Mesenchymal stem cell (in vitro differentiated cells and primary cell): ENCODE measurements around the gene AJAP1.

ENCODE experiments used
- DNase-seq: peaks from one replicate; pipeline ENCODE4 v3.0.0-alpha.2; 2013
- H2AFZ ChIP-seq: one replicate; pipeline ENCODE4 v1.6.1; 2013; ENCODE audit warnings: low read depth, mild to moderate bottlenecking, control low read depth, inconsistent platforms, low read length, moderate library complexity
- H2AK5ac ChIP-seq: 2 replicates; pipeline ENCODE4 v1.6.1; 2013; ENCODE audit warnings: low read length, moderate library complexity, mild to moderate bottlenecking, inconsistent platforms; ENCODE audit not compliant: severe bottlenecking
- H2BK120ac ChIP-seq: one replicate; pipeline ENCODE4 v1.6.1; 2013; ENCODE audit warnings: low read depth, mild to moderate bottlenecking, inconsistent platforms, low read length, moderate library complexity
- H2BK12ac ChIP-seq, 2 experiments: one replicate each; pipeline ENCODE4 v1.6.1; 2013; ENCODE audit warnings: inconsistent platforms in 2 of 2, low read length in 2 of 2, mild to moderate bottlenecking in 2 of 2, moderate library complexity in 2 of 2, control low read depth in 1 of 2
- H2BK15ac ChIP-seq: one replicate; pipeline ENCODE4 v1.6.1; 2013; ENCODE audit warnings: mild to moderate bottlenecking, low read depth, inconsistent platforms; ENCODE audit not compliant: poor library complexity, severe bottlenecking
- H2BK5ac ChIP-seq: 2 replicates; pipeline ENCODE4 v1.6.1; 2013; ENCODE audit warnings: low read depth, mild to moderate bottlenecking, low read length, control low read depth, inconsistent platforms; ENCODE audit not compliant: poor library complexity, severe bottlenecking
- H3K14ac ChIP-seq, 2 experiments: one replicate each; pipeline ENCODE4 v1.6.1; 2013; ENCODE audit warnings: inconsistent platforms in 2 of 2, low read length in 2 of 2, control low read depth in 1 of 2, mild to moderate bottlenecking in 1 of 2, moderate library complexity in 1 of 2
- H3K18ac ChIP-seq, 2 experiments: one replicate each; pipeline ENCODE4 v1.6.1; 2013; ENCODE audit warnings: inconsistent platforms in 2 of 2, low read length in 2 of 2, control low read depth in 1 of 2, low read depth in 1 of 2, mild to moderate bottlenecking in 1 of 2
- H3K23ac ChIP-seq, 2 experiments: one replicate each; pipeline ENCODE4 v1.6.1; 2013; ENCODE audit warnings: inconsistent platforms in 2 of 2, low read length in 2 of 2, mild to moderate bottlenecking in 2 of 2, moderate library complexity in 2 of 2, control low read depth in 1 of 2
- H3K27ac ChIP-seq: 2 replicates; pipeline ENCODE4 v1.5.1; 2013; ENCODE audit warnings: mild to moderate bottlenecking, moderate library complexity, low read length, control low read depth, inconsistent platforms; ENCODE audit not compliant: poor library complexity, severe bottlenecking
- H3K27me3 ChIP-seq, 2 experiments: 2 replicates each; pipeline versions ENCODE4 v1.6.1 to v1.7.0; 2013; ENCODE audit warnings: low read length in 2 of 2, mild to moderate bottlenecking in 2 of 2, moderate library complexity in 2 of 2, control low read depth in 1 of 2, inconsistent platforms in 1 of 2; ENCODE audit not compliant: control insufficient read depth in 1 of 2, insufficient read depth in 1 of 2
- H3K36me3 ChIP-seq, 2 experiments: 2 replicates each; pipeline versions ENCODE4 v1.6.1 to v1.7.0; 2013; ENCODE audit warnings: low read length in 2 of 2, control low read depth in 1 of 2, inconsistent platforms in 1 of 2, low read depth in 1 of 2, mild to moderate bottlenecking in 1 of 2; ENCODE audit not compliant: insufficient read depth in 2 of 2, control insufficient read depth in 1 of 2
- H3K4ac ChIP-seq, 2 experiments: one replicate each; pipeline ENCODE4 v1.6.1; 2013; ENCODE audit warnings: inconsistent platforms in 2 of 2, low read length in 2 of 2, mild to moderate bottlenecking in 2 of 2, moderate library complexity in 2 of 2, control low read depth in 1 of 2, low read depth in 1 of 2
- H3K4me1 ChIP-seq: 2 replicates; pipeline ENCODE4 v1.6.1; 2013; ENCODE audit warnings: low read depth, low read length, control low read depth; ENCODE audit not compliant: control insufficient read depth, insufficient read depth
- H3K4me2 ChIP-seq: 2 replicates; pipeline ENCODE4 v1.6.1; 2013; ENCODE audit warnings: low read length, mild to moderate bottlenecking, inconsistent platforms; ENCODE audit not compliant: poor library complexity, severe bottlenecking
- H3K4me3 ChIP-seq, 2 experiments: 2 replicates each; pipeline versions ENCODE4 v1.5.1 to v1.7.0; 2013; ENCODE audit warnings: low read length in 2 of 2, mild to moderate bottlenecking in 2 of 2, control low read depth in 1 of 2, low read depth in 1 of 2; ENCODE audit not compliant: insufficient read depth in 1 of 2
- H3K79me1 ChIP-seq: replicated peaks from 2 replicates; pipeline ENCODE4 v1.6.1; 2013; ENCODE audit warnings: mild to moderate bottlenecking, control low read depth, low read length, inconsistent platforms; ENCODE audit not compliant: poor library complexity, severe bottlenecking
- H3K9ac ChIP-seq: 2 replicates; pipeline ENCODE4 v1.7.0; 2013; ENCODE audit warnings: mild to moderate bottlenecking, low read length, moderate library complexity
- H3K9me3 ChIP-seq: 2 replicates; pipeline ENCODE4 v1.7.0; 2013; ENCODE audit warnings: mild to moderate bottlenecking, low read length; ENCODE audit not compliant: control insufficient read depth
- H4K8ac ChIP-seq: one replicate; pipeline ENCODE4 v1.6.1; 2013; ENCODE audit warnings: inconsistent platforms, mild to moderate bottlenecking, low read length, moderate library complexity
- H4K91ac ChIP-seq: one replicate; pipeline ENCODE4 v1.6.1; 2013; ENCODE audit warnings: mild to moderate bottlenecking, low read length, inconsistent platforms
- WGBS: methylation state at CpG from one replicate; pipeline ENCODE4 v1.1.7; 2013; ENCODE audit warnings: mixed read lengths; 5-methylcytosine and 5-hydroxymethylcytosine counted together

AJAP1 gene

DNA sequence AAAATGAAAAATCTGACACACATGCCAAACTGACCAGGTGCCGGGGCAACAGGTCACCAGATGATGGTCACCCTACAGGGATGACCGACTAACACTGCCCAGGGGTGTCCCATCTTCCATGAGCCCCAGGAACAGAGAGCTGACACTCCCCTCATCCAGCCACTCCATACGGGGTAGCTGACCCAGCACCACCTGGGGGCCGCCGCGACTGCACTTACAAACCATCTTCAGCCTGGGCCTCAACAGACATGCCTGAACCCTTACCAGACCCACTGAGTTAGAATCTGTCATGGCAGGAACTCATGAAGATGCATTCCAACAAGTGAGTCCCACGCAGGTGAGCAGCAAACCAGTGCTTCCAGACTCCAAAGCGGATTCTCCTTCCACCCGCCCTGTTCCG lies 31.6 kb upstream of the AJAP1 start:
- Histone ChIP-seq H3K14ac (no peak overlapping the region), H2BK12ac (no peak overlapping the region), H2AFZ (no peak overlapping the region), H3K27me3 (no peaks in the 10 kb centered on the region), H2BK15ac (no peak overlapping the region), H3K23ac (no peak overlapping the region), H3K4me1 (no peaks in the 10 kb centered on the region), H4K91ac (peak overlapping the region; percentile 27), H3K4me2 (no peak overlapping the region), H2BK5ac (no peak overlapping the region), H3K4me3 (no peak overlapping the region), H3K9me3 (no peaks in the 10 kb centered on the region), H3K4ac (no peak overlapping the region), H3K9ac (no peak overlapping the region), H3K27ac (no peak overlapping the region), H4K8ac (no peak overlapping the region), H3K79me1 (no peaks in the 10 kb centered on the region), H3K36me3 (no peaks in the 10 kb centered on the region), H2AK5ac (no peak overlapping the region), H2BK120ac (no peak overlapping the region), H3K18ac (no peak overlapping the region)
- 78% methylated on average over 10 of the region's 10 CpGs for WGBS
- no peak for DNase-seq

GRCh38 chr1:4624141-4624715 lies 30.2 kb upstream of the AJAP1 start:
- WGBS, result 72% methylated on average over 9 of the region's 10 CpGs
- H2BK5ac ChIP-seq, result no peak overlapping the region
- H2BK12ac ChIP-seq, result no peak overlapping the region
- no peak overlapping the region for H3K27ac ChIP-seq
- H2BK15ac ChIP-seq, result no peak overlapping the region
- H2AFZ ChIP-seq, result no peak overlapping the region
- H3K27me3 ChIP-seq, result no peaks in the 10 kb centered on the region
- H3K4me2 ChIP-seq, result no peak overlapping the region
- H3K4me3 ChIP-seq, result no peak overlapping the region
- H4K91ac ChIP-seq, result no peak overlapping the region
- no peaks in the 10 kb centered on the region for H3K36me3 ChIP-seq
- H2AK5ac ChIP-seq, result no peak overlapping the region
- no peak overlapping the region for H4K8ac ChIP-seq
- H3K9ac ChIP-seq, result no peak overlapping the region
- no peak overlapping the region for H3K14ac ChIP-seq
- H3K23ac ChIP-seq, result no peak overlapping the region
- no peaks in the 10 kb centered on the region for H3K79me1 ChIP-seq
- DNase-seq, result no peak
- no peaks in the 10 kb centered on the region for H3K4me1 ChIP-seq
- no peak overlapping the region for H3K4ac ChIP-seq
- H3K18ac ChIP-seq, result no peak overlapping the region
- no peak overlapping the region for H2BK120ac ChIP-seq
- H3K9me3 ChIP-seq, result no peaks in the 10 kb centered on the region

DNA sequence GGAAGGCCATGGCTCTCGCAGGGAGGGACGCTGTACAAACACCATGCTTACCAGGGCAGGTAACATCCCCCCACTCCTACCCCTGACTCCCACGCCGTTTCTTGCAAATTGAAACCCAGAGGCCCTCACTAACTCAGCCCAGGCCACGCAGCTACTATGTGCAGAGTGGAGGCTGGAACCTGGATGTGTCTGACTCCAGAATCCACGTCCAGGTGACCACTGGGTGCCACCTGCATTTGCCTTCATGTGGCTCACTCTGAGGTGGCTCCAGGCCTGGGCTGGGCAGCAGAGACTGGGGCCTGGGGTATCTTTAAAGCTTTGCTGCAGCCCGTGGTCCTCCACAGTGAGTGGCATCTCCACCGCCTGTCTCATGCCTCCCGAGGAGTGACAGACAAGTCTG lies 29.6 kb upstream of the AJAP1 start:
- Histone ChIP-seq H3K79me1 (no peaks in the 10 kb centered on the region), H3K9me3 (no peaks in the 10 kb centered on the region), H3K4me1 (no peaks in the 10 kb centered on the region), H3K27ac (no peak overlapping the region), H3K18ac (no peak overlapping the region), H3K4ac (no peak overlapping the region), H3K23ac (no peak overlapping the region), H3K36me3 (no peaks in the 10 kb centered on the region), H3K4me3 (peak overlapping the region in 1 of 2 experiments; percentile 36), H2BK120ac (no peak overlapping the region), H2BK15ac (no peak overlapping the region), H3K14ac (no peak overlapping the region), H4K8ac (no peak overlapping the region), H2BK5ac (no peak overlapping the region), H3K9ac (no peak overlapping the region), H3K4me2 (no peak overlapping the region), H4K91ac (no peak overlapping the region), H2AFZ (no peak overlapping the region), H3K27me3 (no peaks in the 10 kb centered on the region), H2BK12ac (no peak overlapping the region), H2AK5ac (no peak overlapping the region)
- no peak for DNase-seq
- 69% methylated on average over 9 of the region's 9 CpGs for WGBS

- H3K4me3 ChIP-seq, result no peak overlapping the region
- no peak overlapping the region for H2AK5ac ChIP-seq
- H3K27ac ChIP-seq, result no peak overlapping the region
- no peaks in the 10 kb centered on the region for H3K79me1 ChIP-seq
- no peak overlapping the region for H4K8ac ChIP-seq
- no peaks in the 10 kb centered on the region for H3K9me3 ChIP-seq
- no peak overlapping the region for H3K18ac ChIP-seq
- H4K91ac ChIP-seq, result no peak overlapping the region
- H3K14ac ChIP-seq, result no peak overlapping the region
- no peaks in the 10 kb centered on the region for H3K27me3 ChIP-seq
- H2BK15ac ChIP-seq, result no peak overlapping the region
- DNase-seq, result no peak
- no peak overlapping the region for H2BK120ac ChIP-seq
- WGBS, result 85% methylated on average over 13 of the region's 13 CpGs
- no peak overlapping the region for H3K4ac ChIP-seq
- no peaks in the 10 kb centered on the region for H3K4me1 ChIP-seq
- no peak overlapping the region for H2BK5ac ChIP-seq
- H2BK12ac ChIP-seq, result no peak overlapping the region
- no peak overlapping the region for H3K4me2 ChIP-seq
- H3K23ac ChIP-seq, result no peak overlapping the region
- H3K36me3 ChIP-seq, result no peaks in the 10 kb centered on the region
- no peak overlapping the region for H3K9ac ChIP-seq
- H2AFZ ChIP-seq, result no peak overlapping the region
Observed at GRCh38 chr1:4626061-4626460, 28.3 kb upstream of the AJAP1 start.
